22Rv1 (cell line): Measurements from ENCODE around the gene TMEM72.

Experiments used
- CTCF ChIP-seq: fragments of 450-650 bp; IDR thresholded peaks from 2 replicates; pipeline ENCODE4 v1.5.1; 2017; ENCODE audit warnings: mild to moderate bottlenecking
- ZFX ChIP-seq: fragments of 450-650 bp; IDR thresholded peaks from 2 replicates; pipeline ENCODE4 v1.6.1; 2017; ENCODE audit warnings: antibody characterized with exemption, borderline replicate concordance

DNA sequence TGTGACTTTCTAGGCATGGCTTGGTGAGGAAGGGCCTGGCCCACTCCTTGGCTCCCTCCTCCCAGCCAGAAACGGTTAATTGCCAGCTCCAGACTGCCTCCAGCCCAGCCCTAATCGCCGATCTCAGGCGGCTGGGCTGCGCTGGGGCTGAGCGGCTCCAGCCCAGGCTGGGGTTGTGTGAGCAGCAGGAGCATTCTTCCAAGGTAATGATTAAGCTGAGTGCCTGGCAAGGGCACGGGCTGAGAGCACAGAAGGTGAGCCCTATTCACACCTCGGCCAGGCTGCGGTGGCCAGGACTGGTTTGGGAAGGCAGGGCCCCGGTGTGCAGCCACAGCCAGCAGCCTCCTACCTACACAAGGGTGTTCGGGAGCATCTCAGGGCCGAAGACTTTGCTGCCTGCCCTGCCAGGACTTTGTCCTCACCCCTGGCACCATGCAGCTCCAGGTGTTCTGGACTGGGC is at the start of gene TMEM72:
- no peak for TF ChIP-seq CTCF
- TF ChIP-seq ZFX = no peak
